SK-N-SH treated with all-trans-retinoic acid at 6 μM for 48 hours (cell line): Measurements from ENCODE around the gene BLNK.

Source experiments
- ARNTL ChIP-seq: fragments of 450-650 bp; formaldehyde crosslinking; IDR thresholded peaks from 2 replicates; pipeline ENCODE4 v1.5.0; 2020; ENCODE audit warnings: low read depth, mild to moderate bottlenecking, moderate library complexity, borderline replicate concordance
- CSRNP3 ChIP-seq: fragments of 250-450 bp; sonication (Bioruptor Pico); IDR thresholded peaks from 2 replicates; pipeline ENCODE4 v1.5.1; 2021; ENCODE audit warnings: mild to moderate bottlenecking, moderate library complexity
- OSR1 ChIP-seq: fragments of 250-450 bp; sonication (Bioruptor Pico); IDR thresholded peaks from 2 replicates; pipeline ENCODE4 v1.8.0; 2022; ENCODE audit warnings: moderate library complexity, mild to moderate bottlenecking, inconsistent platforms
- PATZ1 ChIP-seq: fragments of 250-450 bp; sonication (Bioruptor Pico); IDR thresholded peaks from 2 replicates; pipeline ENCODE4 v1.8.0; 2020; ENCODE audit warnings: mild to moderate bottlenecking, moderate library complexity, borderline replicate concordance
- POU6F1 ChIP-seq: fragments of 250-450 bp; sonication (Bioruptor Pico); IDR thresholded peaks from 2 replicates; pipeline ENCODE4 v1.8.0; 2021; ENCODE audit warnings: low read depth, mild to moderate bottlenecking, moderate library complexity, borderline replicate concordance
- PPARA ChIP-seq: fragments of 250-450 bp; sonication (Bioruptor Pico); IDR thresholded peaks from 2 replicates; pipeline ENCODE4 v1.5.0; 2020; ENCODE audit warnings: mild to moderate bottlenecking, borderline replicate concordance
- RARB ChIP-seq: fragments of 250-450 bp; sonication (Bioruptor Pico); IDR thresholded peaks from 2 replicates; pipeline ENCODE4 v1.8.0; 2021; ENCODE audit warnings: mild to moderate bottlenecking, moderate library complexity
- SNAI2 ChIP-seq: fragments of 250-450 bp; sonication (Bioruptor Pico); IDR thresholded peaks from 2 replicates; pipeline ENCODE4 v1.5.0; 2020; ENCODE audit warnings: mild to moderate bottlenecking, moderate library complexity
- TSHZ2 ChIP-seq: fragments of 250-450 bp; sonication (Bioruptor Pico); IDR thresholded peaks from 2 replicates; pipeline ENCODE4 v1.5.0; 2020; ENCODE audit warnings: mild to moderate bottlenecking, moderate library complexity
- ZC3H10 ChIP-seq: fragments of 250-450 bp; sonication (Bioruptor Pico); IDR thresholded peaks from 2 replicates; pipeline ENCODE4 v1.5.1; 2021; ENCODE audit warnings: mild to moderate bottlenecking, moderate library complexity
- ZFP30 ChIP-seq: fragments of 450-650 bp; formaldehyde crosslinking; IDR thresholded peaks from 2 replicates; pipeline ENCODE4 v1.5.0; 2022; ENCODE audit warnings: mild to moderate bottlenecking, moderate library complexity
- ZNF565 ChIP-seq: fragments of 450-650 bp; formaldehyde crosslinking; conservative IDR thresholded peaks from 2 replicates; pipeline ENCODE4 v1.5.0; 2020; ENCODE audit warnings: low read depth, mild to moderate bottlenecking, moderate library complexity
- ZNF70 ChIP-seq: fragments of 450-650 bp; formaldehyde crosslinking; IDR thresholded peaks from 2 replicates; pipeline ENCODE4 v1.5.0; 2020; ENCODE audit warnings: mild to moderate bottlenecking, moderate library complexity

- no peak for TF ChIP-seq RARB (CRISPR knock-in tag)
- no peak for TF ChIP-seq CSRNP3 (CRISPR knock-in tag)
- no peak for TF ChIP-seq PPARA (CRISPR knock-in tag)
- no peak for TF ChIP-seq ZNF70 (CRISPR knock-in tag)
- no peak for TF ChIP-seq ARNTL (CRISPR knock-in tag)
- TF ChIP-seq ZNF565 (CRISPR knock-in tag), result no peak
- no peak for TF ChIP-seq PATZ1 (CRISPR knock-in tag)
- TF ChIP-seq ZFP30, result no peak
- TF ChIP-seq TSHZ2 (CRISPR knock-in tag), result no peak
- TF ChIP-seq POU6F1 (CRISPR knock-in tag), result no peak
- no peak for TF ChIP-seq OSR1
- TF ChIP-seq SNAI2 (CRISPR knock-in tag), result no peak
- no peak for TF ChIP-seq ZC3H10
Measured at GRCh38 chr10:96280859-96281258, 9.5 kb upstream of the BLNK start.
